ENCODE results near the gene DNAH9. TPM values are rescaled to one million over a fixed set of nuclear protein-coding genes. Genes with fewer than 3 reads are reported as not detected.
A peak's percentile ranks its signal among the peaks of the same experiment; 100 is the strongest.

DNAH9 gene
- total RNA-seq, 4 donors from 2014 or later = not detected

GRCh38 chr17:11651089-11651488 lies 52.8 kb downstream of the DNAH9 start:
- no peaks in the 10 kb centered on the region for H3K27me3 ChIP-seq
- in situ Hi-C loops (cut with MboI; ENCODE audit: low sequenced_read_pairs in 4 of 4) = no loop called here
- ATAC-seq = no peak

DNA sequence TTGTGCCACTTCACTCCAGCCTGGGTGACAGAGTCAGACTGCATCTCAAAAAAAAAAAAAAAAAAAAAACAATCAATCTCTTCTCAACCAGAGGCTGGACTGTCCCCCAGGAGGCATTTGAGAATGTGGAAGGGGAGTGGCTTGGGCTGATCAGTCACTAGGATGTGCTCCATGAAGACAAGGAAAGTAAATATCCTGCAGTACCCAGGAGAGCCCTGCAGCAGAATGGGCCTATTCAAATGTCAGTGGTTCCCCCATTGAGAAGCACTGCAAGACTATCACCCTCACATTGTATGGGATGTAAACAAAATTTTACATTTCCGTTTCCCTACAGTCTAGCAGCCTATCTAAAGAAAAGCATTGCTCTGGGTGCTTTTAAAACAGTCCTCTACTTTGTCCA lies 70.3 kb downstream of the DNAH9 start:
- ATAC-seq = no peak
- Histone ChIP-seq H3K27ac (no peak overlapping the region), H3K36me3 (no peaks in the 10 kb centered on the region), H3K27me3 (no peaks in the 10 kb centered on the region), H3K9me3 (no peaks in the 10 kb centered on the region), H3K4me3 (no peak overlapping the region), H3K4me1 (no peaks in the 10 kb centered on the region)
- no peak for TF ChIP-seq POLR2A (IDR thresholded peaks at IDR 0.05)
- TF ChIP-seq, protein P1, sequence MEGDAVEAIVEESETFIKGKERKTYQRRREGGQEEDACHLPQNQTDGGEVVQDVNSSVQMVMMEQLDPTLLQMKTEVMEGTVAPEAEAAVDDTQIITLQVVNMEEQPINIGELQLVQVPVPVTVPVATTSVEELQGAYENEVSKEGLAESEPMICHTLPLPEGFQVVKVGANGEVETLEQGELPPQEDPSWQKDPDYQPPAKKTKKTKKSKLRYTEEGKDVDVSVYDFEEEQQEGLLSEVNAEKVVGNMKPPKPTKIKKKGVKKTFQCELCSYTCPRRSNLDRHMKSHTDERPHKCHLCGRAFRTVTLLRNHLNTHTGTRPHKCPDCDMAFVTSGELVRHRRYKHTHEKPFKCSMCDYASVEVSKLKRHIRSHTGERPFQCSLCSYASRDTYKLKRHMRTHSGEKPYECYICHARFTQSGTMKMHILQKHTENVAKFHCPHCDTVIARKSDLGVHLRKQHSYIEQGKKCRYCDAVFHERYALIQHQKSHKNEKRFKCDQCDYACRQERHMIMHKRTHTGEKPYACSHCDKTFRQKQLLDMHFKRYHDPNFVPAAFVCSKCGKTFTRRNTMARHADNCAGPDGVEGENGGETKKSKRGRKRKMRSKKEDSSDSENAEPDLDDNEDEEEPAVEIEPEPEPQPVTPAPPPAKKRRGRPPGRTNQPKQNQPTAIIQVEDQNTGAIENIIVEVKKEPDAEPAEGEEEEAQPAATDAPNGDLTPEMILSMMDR (IDR thresholded peaks at IDR 0.05 in 4 of 5, conservative IDR thresholded peaks at IDR 0.05 in 1 of 5) = no peak
- in situ Hi-C loops (cut with MboI; ENCODE audit: low sequenced_read_pairs in 4 of 4) (no loop called here), intact Hi-C loops (cut with DNase I; ENCODE audit: low total_unique reads) (no loop called here)
- DNase-seq = no peak

More at GRCh38 chr17:11651089-11651488, 52.8 kb downstream of the DNAH9 start:
- Histone ChIP-seq H3K27ac (no peak overlapping the region), H3K9me3 (no peaks in the 10 kb centered on the region), H3K4me3 (no peak overlapping the region), H3K4me1 (no peaks in the 10 kb centered on the region), H3K36me3 (no peaks in the 10 kb centered on the region)
- no peak for DNase-seq
- TF ChIP-seq POLR2A (IDR thresholded peaks at IDR 0.05) = no peak
- TF ChIP-seq, protein P1 (IDR thresholded peaks at IDR 0.05 in 4 of 5, conservative IDR thresholded peaks at IDR 0.05 in 1 of 5) = no peak
- intact Hi-C loops (cut with DNase I; ENCODE audit: low total_unique reads) = no loop called here

DNA sequence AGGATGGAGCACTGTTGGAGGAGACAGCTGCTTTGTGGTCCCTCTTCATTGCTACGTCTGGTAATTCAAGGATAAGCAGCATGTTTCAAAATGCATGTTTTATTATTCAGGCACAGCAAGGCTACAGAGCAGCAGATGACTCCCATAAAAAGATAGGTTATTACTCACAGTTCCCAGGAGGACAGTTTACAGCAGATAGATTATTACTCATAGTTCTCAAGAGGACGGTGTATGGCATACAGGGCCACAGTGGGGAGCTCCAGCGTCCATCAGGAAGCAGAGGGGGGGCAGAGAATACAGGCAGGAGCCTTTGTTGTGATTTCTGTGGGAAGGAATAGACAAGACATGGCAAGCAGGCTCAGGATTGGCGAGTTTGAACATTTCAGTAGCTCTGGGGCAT lies 72.9 kb downstream of the DNAH9 start:
- intact Hi-C loops (cut with DNase I; ENCODE audit: low total_unique reads) (no loop called here), in situ Hi-C loops (cut with MboI; ENCODE audit: low sequenced_read_pairs in 4 of 4) (no loop called here)
- ATAC-seq (no peak), DNase-seq (no peak)
- TF ChIP-seq, protein P1 (IDR thresholded peaks at IDR 0.05 in 4 of 5, conservative IDR thresholded peaks at IDR 0.05 in 1 of 5) = no peak
- TF ChIP-seq POLR2A (IDR thresholded peaks at IDR 0.05) = no peak
- H3K4me3 ChIP-seq = no peak overlapping the region
- no peaks in the 10 kb centered on the region for H3K36me3 ChIP-seq
- H3K4me1 ChIP-seq = no peaks in the 10 kb centered on the region
- H3K27ac ChIP-seq = no peak overlapping the region
- no peaks in the 10 kb centered on the region for H3K9me3 ChIP-seq
- H3K27me3 ChIP-seq = no peaks in the 10 kb centered on the region

GRCh38 chr17:11682646-11683045 lies 84.4 kb downstream of the DNAH9 start:
- Histone ChIP-seq H3K4me3 (no peak overlapping the region), H3K4me1 (no peaks in the 10 kb centered on the region), H3K9me3 (no peaks in the 10 kb centered on the region), H3K36me3 (no peaks in the 10 kb centered on the region), H3K27ac (no peak overlapping the region), H3K27me3 (no peaks in the 10 kb centered on the region)
- TF ChIP-seq, protein P1 (IDR thresholded peaks at IDR 0.05 in 4 of 5, conservative IDR thresholded peaks at IDR 0.05 in 1 of 5) = no peak
- no peak for TF ChIP-seq POLR2A (IDR thresholded peaks at IDR 0.05)
- DNase-seq = peak in 1 of 2 donors; percentile 13
- in situ Hi-C loops (cut with MboI; ENCODE audit: low sequenced_read_pairs in 4 of 4) (no loop called here), intact Hi-C loops (cut with DNase I; ENCODE audit: low total_unique reads) (no loop called here)
- ATAC-seq = peak in 1 of 2 donors; percentile 50

DNA sequence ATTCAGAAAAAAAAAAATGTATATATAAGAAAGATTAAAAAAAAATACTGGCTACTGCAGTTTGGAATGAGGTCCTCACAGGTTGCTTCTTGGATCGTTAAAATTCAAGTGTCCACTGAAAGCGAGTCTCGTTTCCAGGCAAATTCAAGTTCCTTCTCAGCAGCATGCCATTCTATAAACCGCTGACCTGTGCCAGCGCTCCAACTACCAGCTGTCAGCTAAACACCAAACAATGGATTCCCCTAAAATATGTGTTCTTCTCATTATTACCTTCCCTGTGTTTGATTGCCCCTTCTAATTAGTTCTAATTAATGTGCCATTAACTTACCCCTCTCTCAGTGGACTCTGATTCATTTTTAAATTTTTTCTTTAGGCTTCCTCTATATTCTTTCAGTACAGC lies 92.4 kb downstream of the DNAH9 start:
- no peaks in the 10 kb centered on the region for H3K4me1 ChIP-seq
- no peak for TF ChIP-seq POLR2A (IDR thresholded peaks at IDR 0.05)
- TF ChIP-seq, protein P1 (IDR thresholded peaks at IDR 0.05 in 4 of 5, conservative IDR thresholded peaks at IDR 0.05 in 1 of 5) = no peak
- intact Hi-C loops (cut with DNase I; ENCODE audit: low total_unique reads) = no loop called here
- H3K27ac ChIP-seq = no peak overlapping the region
- no peak for DNase-seq
- in situ Hi-C loops (cut with MboI; ENCODE audit: low sequenced_read_pairs in 4 of 4) = no loop called here
- no peaks in the 10 kb centered on the region for H3K9me3 ChIP-seq
- no peaks in the 10 kb centered on the region for H3K36me3 ChIP-seq
- no peak overlapping the region for H3K4me3 ChIP-seq
- H3K27me3 ChIP-seq = no peaks in the 10 kb centered on the region
- ATAC-seq = no peak

Measured in gastrocnemius medialis (tissue), 4 donors.